ENCODE data around the gene LORICRIN. TPM values are rescaled to one million over a fixed set of nuclear protein-coding genes. Genes with fewer than 3 reads are reported as not detected.

Gene LORICRIN
- total RNA-seq, 1 donor from 2014 or later: not detected

DNA sequence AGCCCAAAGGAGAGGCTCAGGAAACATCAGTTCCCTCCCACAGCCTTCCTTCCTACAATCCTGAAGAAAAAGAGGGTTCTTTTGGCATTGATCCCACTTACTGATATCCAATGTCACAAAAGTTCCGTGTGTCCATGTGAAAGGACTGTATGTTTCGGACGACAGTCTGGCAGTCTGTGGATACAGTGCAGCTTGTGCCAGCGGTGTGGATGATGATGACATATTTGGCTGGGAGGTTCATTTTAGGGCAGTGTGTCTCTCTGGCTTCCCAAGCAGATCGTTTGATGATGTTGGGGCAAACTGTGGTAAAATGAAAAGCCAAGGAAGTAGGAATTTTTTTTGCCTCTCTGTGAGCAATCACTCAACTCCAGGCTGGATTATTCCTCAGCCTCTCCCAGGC is 42.8 kb downstream of the LORICRIN start:
- no peak for DNase-seq (ENCODE audit: low read depth)

DNA sequence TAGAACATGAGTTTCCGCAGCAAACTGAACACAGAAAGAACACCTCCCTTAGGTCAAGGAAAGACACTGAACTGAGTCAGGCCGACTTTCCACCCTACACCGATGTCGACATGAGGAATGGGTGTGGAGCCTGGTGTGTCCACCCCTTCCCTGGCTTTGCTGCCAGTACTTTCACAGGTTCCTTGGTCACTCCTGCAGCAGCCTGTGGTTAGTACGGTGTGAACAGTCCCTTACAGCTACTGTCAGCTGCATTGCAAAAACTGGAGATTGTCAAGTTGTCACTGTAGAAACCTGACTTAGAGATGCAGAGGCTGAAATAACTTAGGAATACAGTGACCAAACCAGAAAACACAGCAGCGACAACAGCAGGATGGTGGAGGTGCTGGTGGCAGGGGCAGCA is 46.2 kb downstream of the LORICRIN start:
- DNase-seq (ENCODE audit: low read depth): no peak

DNA sequence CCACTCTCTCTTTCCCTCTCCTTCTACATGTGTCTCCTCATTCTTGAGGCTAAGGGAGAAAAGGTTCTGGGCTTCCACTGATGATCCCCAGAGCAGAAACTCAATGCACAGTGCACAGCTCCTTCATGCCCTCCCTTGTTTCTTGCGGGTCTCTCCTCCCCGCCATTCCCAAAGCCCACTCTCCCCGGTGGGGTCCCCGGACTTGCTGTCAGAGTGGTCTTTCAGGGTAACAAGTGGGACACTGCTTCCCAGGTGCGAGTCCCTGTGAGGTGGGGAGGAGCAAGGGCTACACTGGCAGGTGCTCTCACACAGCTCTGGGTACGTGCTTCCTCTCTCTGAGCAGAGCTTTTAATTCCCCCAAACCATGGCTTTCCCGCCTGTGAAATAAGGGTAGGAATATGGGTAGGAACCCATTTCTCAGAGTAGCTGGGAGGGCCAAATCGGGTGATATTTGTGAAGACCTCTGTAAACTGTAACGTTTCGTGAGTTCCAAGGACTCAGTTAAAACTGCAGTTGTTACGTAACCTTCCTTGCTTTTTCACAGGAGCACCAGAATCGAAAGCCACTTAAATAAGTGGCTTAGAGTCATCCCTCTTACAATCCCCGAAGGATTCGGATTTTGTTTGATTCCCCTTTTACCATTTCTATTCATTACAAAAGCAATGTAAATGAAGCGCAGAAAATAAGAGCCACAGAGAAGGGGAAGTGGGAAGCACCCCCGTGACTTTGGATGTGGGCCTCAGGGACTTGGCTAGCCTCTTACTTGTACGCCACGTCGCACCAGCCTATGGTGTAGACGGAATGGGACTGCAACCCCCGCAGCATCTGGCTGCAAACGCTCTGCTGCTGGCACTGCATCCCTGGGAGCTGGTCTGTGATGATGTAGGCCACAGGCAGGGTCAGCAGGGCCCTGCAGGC is 47.1 kb downstream of the LORICRIN start:
- DNase-seq (ENCODE audit: low read depth): no peak

DNA sequence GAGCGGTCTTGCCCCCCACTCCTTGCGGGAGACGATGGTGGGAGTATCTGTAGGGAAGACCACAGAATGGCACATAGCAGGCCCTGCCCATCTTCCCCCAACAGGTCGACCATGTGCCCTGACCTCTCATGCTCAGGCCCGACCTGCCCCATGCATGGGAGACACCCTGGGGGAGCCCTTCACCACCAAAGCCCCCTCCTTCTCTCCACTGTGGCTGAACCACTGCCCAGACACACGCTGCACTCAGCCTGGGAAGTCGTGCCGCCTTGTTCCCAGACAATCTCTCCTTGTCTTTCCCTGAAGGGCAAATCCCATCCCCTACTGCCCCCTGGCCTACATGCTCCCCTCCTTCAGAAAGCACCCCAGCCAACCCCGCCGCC is 47.7 kb downstream of the LORICRIN start:
- no peak for DNase-seq (ENCODE audit: low read depth)

DNA sequence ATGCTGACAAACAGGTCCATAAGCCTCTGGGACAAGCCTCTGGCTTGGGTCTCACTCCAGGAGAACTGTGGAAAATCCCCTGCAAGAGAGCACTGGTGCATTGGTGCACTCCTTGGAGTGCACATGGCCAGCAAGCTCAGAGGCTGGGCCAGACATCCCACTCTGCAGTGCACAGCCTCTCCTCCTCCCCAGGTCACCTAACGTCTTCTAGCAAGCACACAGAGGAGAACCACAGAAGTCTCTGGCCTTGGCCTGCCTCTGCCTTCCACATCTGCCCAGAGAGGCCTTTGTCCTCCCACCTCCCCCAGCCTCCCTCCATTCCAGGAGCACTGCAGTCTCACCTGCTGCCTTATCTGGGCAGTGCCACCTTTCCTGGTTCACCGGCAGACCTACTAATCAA is 49.1 kb downstream of the LORICRIN start:
- DNase-seq (ENCODE audit: low read depth): no peak

DNA sequence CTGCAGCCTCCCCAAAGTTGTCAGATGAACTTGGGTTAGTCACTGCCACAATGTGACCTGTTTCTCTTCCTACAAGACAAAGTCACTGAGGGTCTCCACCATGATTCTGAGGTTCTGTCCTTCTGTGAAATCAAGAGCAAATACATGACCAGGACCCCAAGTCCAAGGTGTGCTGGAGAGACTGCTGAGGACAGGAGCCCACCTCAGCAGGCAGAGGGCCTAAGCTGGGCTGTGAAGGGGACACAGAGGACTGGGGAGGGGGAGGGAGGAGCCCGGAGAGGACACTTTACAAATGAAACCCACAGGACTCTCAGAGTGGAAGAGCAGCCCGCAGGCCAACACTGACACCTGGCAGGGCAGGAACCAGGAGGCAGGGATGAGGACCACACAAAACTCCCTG is 50.0 kb downstream of the LORICRIN start:
- no peak for DNase-seq (ENCODE audit: low read depth)

DNA sequence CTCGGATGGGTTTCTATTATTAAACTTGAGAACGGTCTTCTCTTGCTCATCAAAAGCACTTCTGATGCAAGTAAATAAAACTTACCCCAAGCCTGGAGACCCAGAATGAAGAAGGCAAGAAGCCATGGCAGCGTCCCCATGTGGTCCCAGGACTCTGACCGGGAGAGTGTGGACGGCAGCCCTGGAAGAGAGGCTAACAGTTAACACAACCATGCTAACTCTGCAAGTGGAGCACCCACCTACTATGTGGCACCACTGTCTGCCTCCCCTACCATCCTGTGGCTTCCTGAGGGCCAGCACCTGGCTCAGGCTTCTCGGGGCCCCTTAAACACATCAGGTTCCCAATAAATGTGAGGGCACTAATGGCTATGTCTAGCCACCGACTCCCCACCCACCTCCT is 51.0 kb downstream of the LORICRIN start:
- no peak for DNase-seq (ENCODE audit: low read depth)

Other genes starting within 250 kb of the LORICRIN start
- gene SPRR1B, start 228.5 kb upstream of the LORICRIN start, total RNA-seq: not detected in 2 replicates
- not detected in 2 replicates for gene SPRR2D, start 218.6 kb upstream of the LORICRIN start, total RNA-seq
- not detected in 2 replicates for gene SPRR2A, start 202.2 kb upstream of the LORICRIN start, total RNA-seq
- not detected in 2 replicates for gene SPRR2B, start 188.1 kb upstream of the LORICRIN start, total RNA-seq
- not detected in 2 replicates for gene SPRR2E, start 165.2 kb upstream of the LORICRIN start, total RNA-seq
- not detected in 2 replicates for gene SPRR2F, start 146.2 kb upstream of the LORICRIN start, total RNA-seq
- not detected in 2 replicates for gene SPRR2G, start 108.8 kb upstream of the LORICRIN start, total RNA-seq
- gene LELP1, start 56.3 kb upstream of the LORICRIN start, total RNA-seq: not detected in 2 replicates
- gene PRR9, start 42.1 kb upstream of the LORICRIN start, total RNA-seq: not detected in 2 replicates
- not detected in 2 replicates for gene PGLYRP3, start 53.3 kb downstream of the LORICRIN start, total RNA-seq
- not detected in 2 replicates for gene PGLYRP4, start 89.2 kb downstream of the LORICRIN start, total RNA-seq
- gene S100A9, start 98.2 kb downstream of the LORICRIN start, total RNA-seq: not detected in 2 replicates
- gene S100A12, start 115.9 kb downstream of the LORICRIN start, total RNA-seq: not detected in 2 replicates
- gene S100A8, start 131.4 kb downstream of the LORICRIN start, total RNA-seq: not detected in 2 replicates
- gene S100A7A, start 156.8 kb downstream of the LORICRIN start, total RNA-seq: not detected in 2 replicates
- gene S100A7, start 201.0 kb downstream of the LORICRIN start, total RNA-seq: not detected in 2 replicates

Measured in myocyte (in vitro differentiated cells).